ENCODE results near the gene TSR2.

The TSR2 gene

DNA sequence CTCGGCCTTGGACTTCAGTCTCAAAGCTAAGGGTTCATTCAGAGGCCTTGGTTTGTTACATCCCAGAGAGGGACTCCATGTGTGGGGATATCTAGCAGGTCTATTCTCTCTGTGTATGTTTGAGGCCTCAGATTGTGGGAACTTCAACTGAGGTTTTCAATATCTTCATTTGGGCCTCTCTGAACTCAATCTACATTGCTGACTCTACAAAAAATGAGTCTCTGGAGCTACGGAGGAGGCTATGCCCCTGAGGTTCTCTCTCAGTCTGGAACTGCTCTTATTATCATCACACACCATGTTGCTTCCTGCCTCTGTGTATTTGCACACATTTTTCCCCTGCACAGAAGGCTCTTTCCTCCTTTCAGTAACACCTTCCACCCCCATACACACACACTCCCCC is 5.1 kb upstream of the TSR2 start:
- no peaks in the 10 kb centered on the region for H3K27me3 ChIP-seq (ENCODE audit: insufficient read depth, low read length)
- H2AFZ ChIP-seq (ENCODE audit: low read length) = no peak overlapping the region
- H3K4me3 ChIP-seq (ENCODE audit: low read depth, low read length, poor library complexity, severe bottlenecking) = no peak overlapping the region
- H3K79me2 ChIP-seq (ENCODE audit: insufficient read depth, low read length) = no peaks in the 10 kb centered on the region
- H3K27ac ChIP-seq (ENCODE audit: low read depth, low read length, poor library complexity, severe bottlenecking) = no peak overlapping the region
- no peaks in the 10 kb centered on the region for H3F3A ChIP-seq (ENCODE audit: insufficient read depth, low read length)
- H3K4me1 ChIP-seq (ENCODE audit: insufficient read depth, low read length, severe bottlenecking) = peaks cover 6% of the 10 kb centered on the region
- H3K36me3 ChIP-seq (ENCODE audit: insufficient read depth, low read length) = no peaks in the 10 kb centered on the region
- no peak overlapping the region for H3K9ac ChIP-seq (ENCODE audit: low read length)
- no peaks in the 10 kb centered on the region for H4K20me1 ChIP-seq (ENCODE audit: insufficient read depth, low read length)
- no peaks in the 10 kb centered on the region for H3K9me3 ChIP-seq (ENCODE audit: low read length)
- H3K4me2 ChIP-seq (ENCODE audit: low read length) = no peak overlapping the region
- no peaks in the 10 kb centered on the region for H3K9me2 ChIP-seq (ENCODE audit: low read depth, low read length)
- no peak for TF ChIP-seq EZH2 (IDR thresholded peaks at IDR 0.05; ENCODE audit: borderline replicate concordance, low read length)
- TF ChIP-seq, protein P1, sequence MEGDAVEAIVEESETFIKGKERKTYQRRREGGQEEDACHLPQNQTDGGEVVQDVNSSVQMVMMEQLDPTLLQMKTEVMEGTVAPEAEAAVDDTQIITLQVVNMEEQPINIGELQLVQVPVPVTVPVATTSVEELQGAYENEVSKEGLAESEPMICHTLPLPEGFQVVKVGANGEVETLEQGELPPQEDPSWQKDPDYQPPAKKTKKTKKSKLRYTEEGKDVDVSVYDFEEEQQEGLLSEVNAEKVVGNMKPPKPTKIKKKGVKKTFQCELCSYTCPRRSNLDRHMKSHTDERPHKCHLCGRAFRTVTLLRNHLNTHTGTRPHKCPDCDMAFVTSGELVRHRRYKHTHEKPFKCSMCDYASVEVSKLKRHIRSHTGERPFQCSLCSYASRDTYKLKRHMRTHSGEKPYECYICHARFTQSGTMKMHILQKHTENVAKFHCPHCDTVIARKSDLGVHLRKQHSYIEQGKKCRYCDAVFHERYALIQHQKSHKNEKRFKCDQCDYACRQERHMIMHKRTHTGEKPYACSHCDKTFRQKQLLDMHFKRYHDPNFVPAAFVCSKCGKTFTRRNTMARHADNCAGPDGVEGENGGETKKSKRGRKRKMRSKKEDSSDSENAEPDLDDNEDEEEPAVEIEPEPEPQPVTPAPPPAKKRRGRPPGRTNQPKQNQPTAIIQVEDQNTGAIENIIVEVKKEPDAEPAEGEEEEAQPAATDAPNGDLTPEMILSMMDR (IDR thresholded peaks at IDR 0.05; ENCODE audit: low read length) = no peak

GRCh38 chrX:54442790-54443189 is 2.6 kb downstream of the TSR2 start:
- Histone ChIP-seq H3K4me3 (ENCODE audit: low read depth, low read length, poor library complexity, severe bottlenecking) (no peak overlapping the region), H3K9me2 (ENCODE audit: low read depth, low read length) (no peaks in the 10 kb centered on the region), H3K9ac (ENCODE audit: low read length) (no peak overlapping the region), H3K79me2 (ENCODE audit: insufficient read depth, low read length) (peaks cover 19% of the 10 kb centered on the region), H3K9me3 (ENCODE audit: low read length) (no peaks in the 10 kb centered on the region), H3K27ac (ENCODE audit: low read depth, low read length, poor library complexity, severe bottlenecking) (no peak overlapping the region), H3K4me2 (ENCODE audit: low read length) (no peak overlapping the region), H3K27me3 (ENCODE audit: insufficient read depth, low read length) (no peaks in the 10 kb centered on the region), H4K20me1 (ENCODE audit: insufficient read depth, low read length) (no peaks in the 10 kb centered on the region), H3F3A (ENCODE audit: insufficient read depth, low read length) (no peaks in the 10 kb centered on the region), H2AFZ (ENCODE audit: low read length) (no peak overlapping the region), H3K36me3 (ENCODE audit: insufficient read depth, low read length) (peaks cover 11% of the 10 kb centered on the region; the same call in 1 of the 2 replicates), H3K4me1 (ENCODE audit: insufficient read depth, low read length, severe bottlenecking) (peaks cover 21% of the 10 kb centered on the region)
- TF ChIP-seq, protein P1 (IDR thresholded peaks at IDR 0.05; ENCODE audit: low read length) = no peak
- TF ChIP-seq EZH2 (IDR thresholded peaks at IDR 0.05; ENCODE audit: borderline replicate concordance, low read length) = no peak

DNA sequence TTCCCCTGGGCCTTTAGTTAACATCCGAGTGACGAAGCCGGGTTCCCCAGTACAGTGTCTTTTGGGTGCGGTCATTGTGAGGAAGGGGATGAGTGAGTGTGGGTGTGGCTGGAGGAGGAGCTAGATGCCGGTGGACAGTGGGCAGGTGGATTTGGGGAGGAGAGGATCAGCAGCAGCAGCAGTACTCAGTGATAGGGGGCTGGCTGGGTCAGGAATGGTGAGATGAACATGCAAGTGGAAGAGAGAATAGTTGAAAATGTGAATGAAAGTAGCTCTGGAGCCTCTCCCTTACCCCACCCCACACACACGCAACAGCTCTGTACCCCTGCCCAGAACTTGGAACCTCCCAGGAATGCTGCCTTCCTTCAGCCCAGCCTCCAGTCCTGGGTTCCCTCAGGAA is 4.5 kb downstream of the TSR2 start:
- H3K9me2 ChIP-seq (ENCODE audit: low read depth, low read length) = no peaks in the 10 kb centered on the region
- H3K4me1 ChIP-seq (ENCODE audit: insufficient read depth, low read length, severe bottlenecking) = peaks cover 17% of the 10 kb centered on the region
- H3K9me3 ChIP-seq (ENCODE audit: low read length) = no peaks in the 10 kb centered on the region
- H3K9ac ChIP-seq (ENCODE audit: low read length) = no peak overlapping the region
- H3K27ac ChIP-seq (ENCODE audit: low read depth, low read length, poor library complexity, severe bottlenecking) = no peak overlapping the region
- no peak overlapping the region for H2AFZ ChIP-seq (ENCODE audit: low read length)
- H3K4me3 ChIP-seq (ENCODE audit: low read depth, low read length, poor library complexity, severe bottlenecking) = no peak overlapping the region
- no peaks in the 10 kb centered on the region for H3F3A ChIP-seq (ENCODE audit: insufficient read depth, low read length)
- H3K27me3 ChIP-seq (ENCODE audit: insufficient read depth, low read length) = no peaks in the 10 kb centered on the region
- TF ChIP-seq, protein P1 (IDR thresholded peaks at IDR 0.05; ENCODE audit: low read length) = no peak
- peaks cover 19% of the 10 kb centered on the region for H3K79me2 ChIP-seq (ENCODE audit: insufficient read depth, low read length)
- peaks cover 11% of the 10 kb centered on the region; the same call in 1 of the 2 replicates for H3K36me3 ChIP-seq (ENCODE audit: insufficient read depth, low read length)
- no peaks in the 10 kb centered on the region for H4K20me1 ChIP-seq (ENCODE audit: insufficient read depth, low read length)
- no peak overlapping the region for H3K4me2 ChIP-seq (ENCODE audit: low read length)
